Natural killer cell (primary cell): ENCODE measurements around the gene COL6A2. TPM values are rescaled to one million over a fixed set of nuclear protein-coding genes. Genes with fewer than 3 reads are reported as not detected.

Experiments used
- ATAC-seq, 3 donors: fragments of 150-1000 bp in 2 of 3; fragments of 200-7000 bp in 1 of 3; cut with Tn5 transposase; 1 replicate in 1 of 3; 2 replicates in 2 of 3; pipeline ENCODE4 v1.10.0; 2021; ENCODE audit warnings: mild to moderate bottlenecking in 2 of 3, moderate library complexity in 2 of 3
- DNase-seq, 2 donors: peaks; one replicate each; pipeline versions ENCODE4 v3.0.0 to v3.0.0-alpha.2; 2013 to 2021; ENCODE audit warnings: mixed read lengths in 1 of 2
- H3K27ac ChIP-seq: one replicate; pipeline ENCODE4 v1.5.1; 2013; ENCODE audit warnings: mild to moderate bottlenecking, low read length
- H3K27me3 ChIP-seq: one replicate; pipeline ENCODE4 v1.6.1; 2013; ENCODE audit warnings: low read length; ENCODE audit not compliant: control insufficient read depth, insufficient read depth
- H3K36me3 ChIP-seq: one replicate; pipeline ENCODE4 v1.6.1; 2013; ENCODE audit warnings: low read length; ENCODE audit not compliant: control insufficient read depth, insufficient read depth
- H3K4me1 ChIP-seq: one replicate; pipeline ENCODE4 v1.6.1; 2013; ENCODE audit warnings: low read length; ENCODE audit not compliant: control insufficient read depth, insufficient read depth
- H3K4me3 ChIP-seq: one replicate; pipeline ENCODE4 v1.5.1; 2013; ENCODE audit warnings: low read length
- H3K9me3 ChIP-seq: one replicate; pipeline ENCODE4 v1.6.1; 2013; ENCODE audit warnings: low read length; ENCODE audit not compliant: control insufficient read depth, insufficient read depth
- H3K27ac Mint-ChIP-seq, 2 donors: one replicate each; pipeline ENCODE4 v1.8.0; 2022; ENCODE audit warnings: mild to moderate bottlenecking in 2 of 2, mixed read lengths in 2 of 2, moderate library complexity in 1 of 2
- H3K27me3 Mint-ChIP-seq, 2 donors: one replicate each; pipeline ENCODE4 v1.8.0; 2022; ENCODE audit warnings: low read depth in 2 of 2, mixed read lengths in 2 of 2
- H3K36me3 Mint-ChIP-seq: one replicate; pipeline ENCODE4 v1.8.0; 2022; ENCODE audit warnings: mixed read lengths
- H3K4me1 Mint-ChIP-seq, 2 donors: one replicate each; pipeline ENCODE4 v1.8.0; 2022; ENCODE audit warnings: mixed read lengths in 2 of 2
- H3K4me3 Mint-ChIP-seq: one replicate; pipeline ENCODE4 v1.8.0; 2022; ENCODE audit warnings: mild to moderate bottlenecking, moderate library complexity, mixed read lengths
- H3K9me3 Mint-ChIP-seq, 2 donors: one replicate each; pipeline ENCODE4 v1.8.0; 2022; ENCODE audit warnings: mixed read lengths in 2 of 2
- CTCF ChIP-seq: fragments of 200-600 bp; IDR thresholded peaks from one replicate; pipeline ENCODE4 v1.8.0; 2022; ENCODE audit warnings: antibody characterized with exemption
- WGBS: methylation state at CpG from one replicate; pipeline ENCODE4 v1.1.7; 2013; ENCODE audit warnings: missing lambda C conversion rate; ENCODE audit not compliant: insufficient coverage; 5-methylcytosine and 5-hydroxymethylcytosine counted together
- intact Hi-C: fragments of 100-400 bp; cut with micrococcal nuclease; formaldehyde crosslinking; loops from one replicate; pipeline ENCODE4 v1.14.2; 2022
- total RNA-seq, 4 donors: library from RNA; stranded (reverse); fragments of 120-200 nt in 1 of 4; gene quantifications; one replicate each; pipeline versions ENCODE4 v1.2.3 to v1.2.4, GENCODE V29; 2013 to 2022

COL6A2 gene
- total RNA-seq, 3 donors from 2014 or later (not counting 1 experiment from before 2014, with no cell fraction given), result 93.9 to 110 (median 97.2) TPM

- ATAC-seq (no peak), DNase-seq (peak in 1 of 2 donors; percentile 11)
- H3K9me3 Mint-ChIP-seq, result no peaks in the 10 kb centered on the region
- no peak overlapping the region for H3K4me3 ChIP-seq
- WGBS, result 91% methylated on average over 16 of the region's 16 CpGs
- peaks cover 4% of the 10 kb centered on the region for H3K9me3 ChIP-seq
- H3K4me1 Mint-ChIP-seq, result no peaks in the 10 kb centered on the region
- TF ChIP-seq CTCF, result no peak
- H3K4me1 ChIP-seq, result no peaks in the 10 kb centered on the region
- no peaks in the 10 kb centered on the region for H3K36me3 ChIP-seq
- H3K27ac ChIP-seq, result no peak overlapping the region
- intact Hi-C loops, result no loop called here
- no peak overlapping the region for H3K4me3 Mint-ChIP-seq
- no peaks in the 10 kb centered on the region for H3K27me3 Mint-ChIP-seq
- no peaks in the 10 kb centered on the region for H3K36me3 Mint-ChIP-seq
- no peak overlapping the region for H3K27ac Mint-ChIP-seq
- no peaks in the 10 kb centered on the region for H3K27me3 ChIP-seq
Observed at GRCh38 chr21:46113497-46114176, 15.7 kb downstream of the COL6A2 start.

- no peaks in the 10 kb centered on the region for H3K27me3 ChIP-seq
- H3K4me3 Mint-ChIP-seq, result no peak overlapping the region
- WGBS, result 90% methylated on average over 4 of the region's 4 CpGs
- no peak overlapping the region for H3K4me3 ChIP-seq
- H3K27ac Mint-ChIP-seq, result no peak overlapping the region
- H3K4me1 Mint-ChIP-seq, result no peaks in the 10 kb centered on the region
- H3K36me3 ChIP-seq, result no peaks in the 10 kb centered on the region
- no peaks in the 10 kb centered on the region for H3K9me3 Mint-ChIP-seq
- no peak for TF ChIP-seq CTCF
- intact Hi-C loops, result no loop called here
- no peaks in the 10 kb centered on the region for H3K36me3 Mint-ChIP-seq
- DNase-seq, result no peak
- no peaks in the 10 kb centered on the region for H3K27me3 Mint-ChIP-seq
- H3K9me3 ChIP-seq, result peaks cover 4% of the 10 kb centered on the region
- no peaks in the 10 kb centered on the region for H3K4me1 ChIP-seq
- no peak overlapping the region for H3K27ac ChIP-seq
- no peak for ATAC-seq
Observed at GRCh38 chr21:46114963-46115362, 17.1 kb downstream of the COL6A2 start.

GRCh38 chr21:46115441-46116188 is 17.7 kb downstream of the COL6A2 start:
- no peak overlapping the region for H3K4me3 ChIP-seq
- Mint-ChIP-seq H3K4me1 (no peaks in the 10 kb centered on the region), H3K4me3 (no peak overlapping the region), H3K9me3 (no peaks in the 10 kb centered on the region), H3K27me3 (no peaks in the 10 kb centered on the region), H3K36me3 (no peaks in the 10 kb centered on the region), H3K27ac (no peak overlapping the region)
- H3K27me3 ChIP-seq, result no peaks in the 10 kb centered on the region
- intact Hi-C loops, result no loop called here
- ATAC-seq (no peak), DNase-seq (no peak)
- no peaks in the 10 kb centered on the region for H3K4me1 ChIP-seq
- H3K36me3 ChIP-seq, result no peaks in the 10 kb centered on the region
- peaks cover 4% of the 10 kb centered on the region for H3K9me3 ChIP-seq
- no peak overlapping the region for H3K27ac ChIP-seq
- 91% methylated on average over 17 of the region's 17 CpGs for WGBS
- no peak for TF ChIP-seq CTCF
